ENCODE measurements around the gene RNF145.

DNA sequence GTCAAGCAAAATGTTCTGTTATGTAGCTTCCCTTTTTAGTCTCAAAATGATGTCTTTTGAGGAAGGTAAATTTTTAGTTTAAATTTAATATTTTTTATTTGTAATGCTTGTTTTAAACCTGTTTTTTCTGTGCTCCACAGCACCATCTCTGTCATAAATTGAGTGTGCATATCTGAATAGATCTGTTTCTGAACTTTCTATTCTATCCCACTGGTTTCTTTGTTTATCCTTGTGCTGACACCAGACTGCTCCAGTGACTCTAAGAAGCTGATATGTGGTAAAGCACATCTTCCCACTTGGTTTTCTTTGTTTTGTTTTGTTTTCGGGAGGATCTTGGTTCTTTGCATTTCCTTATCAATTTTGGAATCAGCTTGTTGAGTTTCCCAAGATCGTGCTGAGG lies 7.1 kb upstream of the RNF145 start:
- TF ChIP-seq, protein P1, sequence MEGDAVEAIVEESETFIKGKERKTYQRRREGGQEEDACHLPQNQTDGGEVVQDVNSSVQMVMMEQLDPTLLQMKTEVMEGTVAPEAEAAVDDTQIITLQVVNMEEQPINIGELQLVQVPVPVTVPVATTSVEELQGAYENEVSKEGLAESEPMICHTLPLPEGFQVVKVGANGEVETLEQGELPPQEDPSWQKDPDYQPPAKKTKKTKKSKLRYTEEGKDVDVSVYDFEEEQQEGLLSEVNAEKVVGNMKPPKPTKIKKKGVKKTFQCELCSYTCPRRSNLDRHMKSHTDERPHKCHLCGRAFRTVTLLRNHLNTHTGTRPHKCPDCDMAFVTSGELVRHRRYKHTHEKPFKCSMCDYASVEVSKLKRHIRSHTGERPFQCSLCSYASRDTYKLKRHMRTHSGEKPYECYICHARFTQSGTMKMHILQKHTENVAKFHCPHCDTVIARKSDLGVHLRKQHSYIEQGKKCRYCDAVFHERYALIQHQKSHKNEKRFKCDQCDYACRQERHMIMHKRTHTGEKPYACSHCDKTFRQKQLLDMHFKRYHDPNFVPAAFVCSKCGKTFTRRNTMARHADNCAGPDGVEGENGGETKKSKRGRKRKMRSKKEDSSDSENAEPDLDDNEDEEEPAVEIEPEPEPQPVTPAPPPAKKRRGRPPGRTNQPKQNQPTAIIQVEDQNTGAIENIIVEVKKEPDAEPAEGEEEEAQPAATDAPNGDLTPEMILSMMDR (IDR thresholded peaks at IDR 0.05), result no peak
- TF ChIP-seq POLR2A (IDR thresholded peaks at IDR 0.05), result no peak

Measured in uterus (tissue), 2 donors.